GM19463 (cell line): ENCODE data around the gene KCNN3.
"Not testable (repeated sequence)": the region's sequence is repeated elsewhere in the genome, so short reads cannot be mapped to it uniquely, and the experiment has no call there.

Experiments
- ATAC-seq: cut with Tn5 transposase; IDR thresholded peaks from one replicate; pipeline ENCODE4 v1.9.1; 2021; ENCODE audit warnings: mild to moderate bottlenecking, moderate library complexity; ENCODE audit not compliant: unreplicated experiment

Gene KCNN3

DNA sequence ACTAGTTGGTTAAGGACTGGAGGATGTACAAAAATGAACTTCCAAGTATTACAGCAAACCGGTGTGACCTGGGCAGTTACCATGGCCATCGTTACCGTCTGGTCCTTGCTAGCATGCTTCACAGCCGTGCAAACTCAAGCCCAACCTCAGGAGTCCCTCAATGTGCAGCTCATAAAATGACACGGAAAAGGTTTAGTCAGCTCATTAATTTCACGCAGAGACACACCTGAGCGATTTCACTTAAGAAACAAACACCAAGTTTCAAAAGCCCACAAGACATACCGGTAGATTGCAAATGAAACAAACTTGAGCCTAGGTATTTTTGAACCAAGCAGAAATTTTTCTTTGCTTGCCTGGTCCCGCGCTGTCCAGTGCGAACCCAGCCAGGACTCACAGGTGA, 157.1 kb downstream of the KCNN3 start:
- no peak for ATAC-seq

DNA sequence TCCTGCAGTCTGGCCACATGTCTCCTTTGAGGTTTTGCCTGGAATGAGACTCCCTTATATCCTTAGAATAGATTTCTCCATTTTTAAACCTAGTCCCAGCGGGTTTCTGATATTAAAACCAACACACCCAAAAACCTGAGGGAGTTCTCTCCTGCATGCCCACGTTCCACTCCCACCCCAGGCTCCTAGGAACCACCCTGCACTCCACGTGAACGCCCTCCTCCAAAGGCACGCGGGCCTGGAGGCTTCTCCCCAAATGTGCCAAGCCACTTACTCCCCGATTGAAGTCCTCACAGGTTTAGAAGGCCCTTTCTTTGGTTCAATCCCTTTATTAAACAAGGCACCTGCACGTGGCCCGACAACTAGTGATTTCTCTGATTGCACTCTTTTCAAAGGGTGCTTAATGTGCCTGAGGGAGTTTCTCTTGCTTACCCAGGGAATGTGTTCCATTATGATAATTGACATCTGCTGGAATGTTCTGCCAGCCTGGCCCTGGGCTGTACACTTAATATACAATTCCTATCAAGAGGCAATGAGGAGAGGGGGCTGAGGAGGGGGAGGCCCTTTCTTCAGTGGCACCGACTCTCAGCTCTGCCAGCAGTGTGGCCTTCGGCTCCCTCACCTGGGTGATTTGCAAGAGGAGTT, 157.8 kb downstream of the KCNN3 start:
- no peak for ATAC-seq

DNA sequence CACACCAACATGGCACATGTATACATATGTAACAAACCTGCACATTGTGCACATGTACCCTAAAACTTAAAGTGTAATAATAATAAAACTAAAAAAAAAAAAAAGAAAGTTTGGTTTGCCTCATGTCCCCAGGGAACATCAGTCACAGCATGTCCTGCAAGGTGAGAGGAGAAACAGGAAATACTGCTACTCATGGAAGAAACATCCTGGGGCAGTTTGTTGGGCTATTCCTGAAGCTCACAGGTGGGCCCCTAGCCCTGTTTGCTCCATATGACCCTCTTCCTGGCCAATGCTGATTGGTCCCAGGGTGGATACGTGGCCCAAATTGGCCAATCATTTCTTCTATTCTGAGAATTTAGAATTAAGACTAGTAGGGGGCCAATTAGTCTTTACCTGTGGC, 158.7 kb downstream of the KCNN3 start:
- no peak for ATAC-seq

DNA sequence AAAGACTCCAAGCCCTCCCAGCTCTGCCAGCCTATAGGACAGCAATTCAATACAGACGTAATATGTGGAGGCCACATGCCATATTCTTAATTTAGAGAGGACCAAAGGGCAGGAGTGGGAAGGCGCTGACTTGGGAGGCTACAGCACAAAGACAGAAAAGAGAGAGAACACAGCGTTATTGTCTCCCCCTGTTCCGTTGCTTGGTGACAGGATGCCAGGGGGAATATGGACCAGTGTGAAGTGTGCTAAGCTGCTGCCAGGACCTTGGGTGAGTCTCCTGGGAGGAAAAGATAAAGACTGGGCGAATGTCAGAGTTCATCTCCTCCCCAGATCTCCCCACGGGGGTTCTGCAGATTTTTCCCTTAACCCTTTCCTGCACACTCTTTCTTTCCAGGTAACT, 160.0 kb downstream of the KCNN3 start:
- ATAC-seq: no peak

DNA sequence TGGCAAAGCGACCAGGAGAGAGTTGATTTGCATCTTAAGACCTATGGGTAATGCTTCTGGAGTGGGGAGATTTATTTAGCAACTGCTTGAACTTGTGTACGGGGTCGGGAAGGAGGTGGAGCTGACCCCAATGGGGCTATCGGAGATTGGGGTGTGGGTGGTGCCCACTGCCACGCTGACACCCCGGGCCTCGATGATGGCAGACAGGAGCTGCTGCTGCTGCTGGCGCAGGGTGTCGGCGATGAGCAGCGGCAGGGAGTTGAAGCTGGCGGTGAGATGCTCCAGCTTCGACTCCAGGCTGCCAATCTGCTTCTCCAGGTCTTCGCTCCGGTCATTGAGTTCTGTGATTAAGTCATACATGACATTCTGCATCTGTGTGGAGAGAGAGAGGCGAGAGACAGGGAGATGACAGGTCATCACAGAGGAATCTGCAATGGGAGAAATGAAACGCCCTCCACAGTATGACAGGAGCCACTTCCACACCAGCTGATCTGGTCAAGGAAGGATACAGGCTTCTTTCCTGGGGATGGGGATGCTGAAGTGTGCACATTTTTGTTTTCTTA, 162.1 kb downstream of the KCNN3 start:
- no peak for ATAC-seq

DNA sequence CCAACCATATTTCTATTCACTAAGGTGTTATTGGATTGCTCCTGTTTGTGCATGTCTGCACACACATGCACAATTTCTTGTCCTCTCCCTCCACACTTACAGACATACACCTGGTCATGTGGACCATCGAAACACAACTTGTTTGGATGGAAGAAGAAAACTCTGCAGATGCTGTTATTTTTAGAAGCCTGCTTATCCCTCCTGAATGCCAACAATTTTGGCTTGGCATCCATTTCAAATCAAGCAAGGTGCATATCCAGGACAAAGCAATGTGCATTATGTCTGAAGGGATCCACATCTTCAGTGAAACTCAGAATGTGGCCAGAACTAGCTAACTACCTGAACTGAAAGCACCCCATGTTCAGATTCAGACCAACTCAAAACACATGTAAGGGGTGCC, 163.2 kb downstream of the KCNN3 start:
- no peak for ATAC-seq

DNA sequence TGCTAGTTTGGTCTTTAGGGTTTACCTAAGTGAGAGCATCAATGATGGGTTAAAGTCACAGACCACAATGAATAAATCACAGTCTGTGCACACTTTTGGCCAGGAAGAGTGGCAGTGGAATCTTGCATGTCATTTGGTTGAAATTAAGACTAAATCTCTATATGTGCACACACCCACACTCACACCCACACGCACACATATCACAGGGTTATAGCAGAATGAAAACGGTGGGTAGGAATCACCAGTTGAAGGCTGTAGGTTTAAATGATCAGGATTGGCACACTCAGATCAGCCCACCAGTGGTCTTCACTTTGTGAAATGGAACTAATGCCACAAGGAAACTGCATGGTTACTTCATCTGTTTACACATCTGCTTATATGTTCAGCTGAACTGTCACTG, 164.5 kb downstream of the KCNN3 start:
- ATAC-seq: no peak

DNA sequence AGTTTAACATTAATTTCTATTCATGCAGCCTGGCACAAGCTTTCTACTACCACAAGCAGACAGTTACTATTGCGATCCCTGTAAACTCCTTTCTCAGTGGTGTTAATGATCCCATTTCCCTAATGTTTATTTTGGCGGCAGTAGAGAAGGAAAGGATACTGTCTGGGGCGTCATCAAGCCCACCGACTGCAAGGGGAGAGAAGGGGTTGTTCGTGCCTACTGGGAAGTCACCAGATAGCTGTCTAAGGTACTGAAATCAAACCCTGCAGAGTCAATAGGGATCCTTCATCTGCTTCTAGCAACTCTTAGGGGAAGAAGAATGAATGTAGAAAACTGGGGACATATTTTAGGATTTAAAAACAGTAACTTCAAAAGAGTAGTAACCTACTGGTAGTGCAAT, 166.9 kb downstream of the KCNN3 start:
- no peak for ATAC-seq

DNA sequence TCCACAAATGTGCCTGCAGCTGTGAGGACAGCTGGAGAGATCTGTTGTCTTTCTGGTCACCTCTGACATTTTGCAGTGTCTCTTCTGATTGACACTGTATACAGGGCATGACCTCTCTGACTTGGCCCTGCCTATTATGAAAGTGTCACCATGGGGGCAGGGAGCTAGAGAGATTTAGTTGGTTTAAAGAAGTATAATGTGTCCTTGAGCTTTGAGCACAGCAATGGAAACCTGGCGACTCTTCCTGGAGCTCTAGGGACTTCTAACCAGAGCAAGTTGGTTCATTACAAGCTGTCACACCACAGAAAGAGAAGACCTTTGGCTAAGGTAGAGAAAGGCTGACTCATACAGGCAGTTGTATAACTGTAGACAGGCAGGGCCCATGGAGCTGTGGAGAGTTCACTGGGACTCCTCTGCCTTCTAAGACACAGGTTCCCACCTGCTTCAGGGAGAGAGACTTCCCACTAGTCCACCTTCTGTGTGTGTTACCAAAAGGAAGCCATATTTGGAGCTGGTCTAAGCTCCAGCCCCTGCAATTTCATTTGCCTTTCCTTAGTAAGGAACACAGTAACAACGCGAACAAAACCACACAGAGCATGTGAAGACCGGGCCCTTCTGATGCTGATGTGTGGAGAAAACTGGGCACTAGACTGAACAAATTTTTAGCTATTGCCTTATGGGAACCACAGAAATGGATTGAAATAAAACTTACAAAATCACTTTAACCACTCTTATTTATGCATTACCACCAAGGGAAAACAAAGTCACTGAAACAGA, 171.6 kb downstream of the KCNN3 start:
- no peak for ATAC-seq

DNA sequence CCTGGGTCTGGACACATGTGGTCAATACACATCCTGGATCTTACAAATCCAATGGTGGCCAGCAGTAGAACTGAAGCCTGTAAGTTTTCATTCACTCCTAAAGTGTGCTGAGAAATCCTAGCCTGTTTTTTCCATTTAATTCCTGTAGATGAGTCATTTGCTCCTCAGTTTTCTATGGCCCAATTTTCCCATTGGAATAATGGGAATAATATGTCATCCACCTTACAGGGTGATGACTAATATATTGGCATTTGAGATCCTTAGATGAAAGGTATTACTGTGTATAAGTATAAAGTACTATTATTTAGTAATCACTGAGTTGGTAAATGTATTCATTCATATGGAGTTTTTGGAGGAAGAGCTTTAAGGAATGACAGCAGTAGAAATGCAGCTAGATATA, 172.4 kb downstream of the KCNN3 start:
- ATAC-seq: no peak

DNA sequence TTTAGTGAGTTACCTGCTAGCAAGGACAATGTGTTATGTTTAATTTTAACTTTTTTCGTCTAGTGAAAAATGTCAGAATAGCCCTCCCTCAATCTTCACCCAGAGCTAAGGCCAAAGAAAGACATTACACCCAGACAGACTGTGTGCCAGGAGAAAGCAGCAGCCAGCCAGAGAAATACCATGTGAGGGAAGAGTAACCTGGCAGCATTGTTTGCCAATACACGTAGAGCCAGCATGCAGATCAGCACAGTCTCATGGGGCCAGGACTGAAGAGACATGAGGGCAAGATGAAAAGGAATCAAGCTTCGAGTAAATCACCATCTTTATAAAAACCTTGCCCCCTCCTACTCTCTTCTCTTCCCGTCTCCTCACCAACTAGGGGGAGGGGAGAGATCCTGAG, 173.6 kb downstream of the KCNN3 start:
- no peak for ATAC-seq

DNA sequence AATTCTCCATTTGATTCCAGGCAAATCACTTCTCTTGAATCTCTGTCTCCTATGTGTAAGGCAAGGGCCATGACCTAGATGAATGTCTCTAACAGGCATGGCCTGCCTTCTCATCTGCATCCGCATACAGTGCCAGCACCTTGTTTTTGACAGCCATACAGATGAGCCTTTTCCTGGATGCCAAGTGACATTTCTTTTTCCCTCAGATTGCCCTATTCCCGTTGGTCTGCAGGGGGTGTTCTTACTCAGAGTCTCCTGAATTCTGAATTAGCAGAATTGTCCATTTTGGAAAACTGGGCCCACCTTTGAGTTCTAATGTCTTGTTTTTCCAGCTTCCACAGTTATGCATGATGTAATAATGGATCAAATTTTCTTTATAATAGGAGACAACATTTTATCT, 174.1 kb downstream of the KCNN3 start:
- no peak for ATAC-seq

DNA sequence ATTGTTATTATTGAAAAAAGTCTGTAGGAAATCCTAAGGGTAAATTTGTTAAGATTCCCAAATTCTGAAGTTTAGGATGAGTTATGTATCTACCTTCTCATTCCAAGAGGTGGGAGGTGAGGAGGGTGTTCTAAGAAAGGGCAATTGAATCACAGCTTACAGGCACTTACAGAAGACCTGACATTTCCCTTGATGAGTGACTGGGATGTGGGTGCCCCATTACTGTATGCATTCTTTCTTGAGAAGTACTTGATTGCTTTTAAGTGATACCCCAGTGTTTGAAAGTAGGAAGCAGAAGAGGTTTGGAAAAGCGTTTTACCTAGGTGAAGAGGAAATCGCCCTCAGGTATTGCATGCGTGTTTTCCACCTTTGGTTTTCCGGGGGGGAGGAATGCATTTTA, 175.1 kb downstream of the KCNN3 start:
- no peak for ATAC-seq

DNA sequence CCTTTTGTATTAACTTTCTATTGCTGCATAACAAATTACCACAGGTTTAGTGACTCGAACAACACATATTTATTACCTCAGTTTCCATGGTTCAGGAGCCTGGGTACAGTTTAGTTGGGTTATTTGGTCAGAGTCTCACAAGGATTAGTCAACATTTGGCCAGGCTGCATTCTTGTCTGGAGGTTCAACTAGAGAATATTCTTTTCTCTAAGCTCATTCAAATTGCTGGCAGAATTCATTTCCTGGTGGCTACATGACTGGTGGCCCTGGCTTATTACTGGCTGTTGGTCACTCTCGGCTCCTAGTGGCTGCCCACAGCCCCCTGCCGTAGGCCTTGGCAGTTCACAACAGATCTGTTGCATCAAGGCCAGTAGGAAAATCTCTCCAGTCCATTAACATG, 181.0 kb downstream of the KCNN3 start:
- ATAC-seq: no peak

DNA sequence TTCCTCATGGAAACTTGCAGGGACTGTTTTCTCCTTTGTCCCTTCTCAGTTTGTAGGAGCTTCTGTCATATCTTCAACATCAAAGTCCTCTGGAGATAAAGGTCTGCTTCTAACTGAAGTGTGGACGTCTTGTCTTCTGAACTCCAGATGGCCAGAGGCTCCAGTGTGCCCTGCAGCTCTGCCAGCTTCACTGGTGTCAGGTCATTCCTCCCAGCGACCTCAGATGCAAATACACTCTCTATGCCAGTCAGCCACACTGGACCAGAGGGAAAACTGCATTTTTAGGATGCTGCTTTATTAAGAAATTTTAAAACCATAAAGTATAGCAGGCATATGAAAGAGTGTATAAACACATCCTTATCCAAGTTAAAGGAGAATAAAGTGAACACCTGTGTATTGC, 183.6 kb downstream of the KCNN3 start:
- ATAC-seq: no peak

DNA sequence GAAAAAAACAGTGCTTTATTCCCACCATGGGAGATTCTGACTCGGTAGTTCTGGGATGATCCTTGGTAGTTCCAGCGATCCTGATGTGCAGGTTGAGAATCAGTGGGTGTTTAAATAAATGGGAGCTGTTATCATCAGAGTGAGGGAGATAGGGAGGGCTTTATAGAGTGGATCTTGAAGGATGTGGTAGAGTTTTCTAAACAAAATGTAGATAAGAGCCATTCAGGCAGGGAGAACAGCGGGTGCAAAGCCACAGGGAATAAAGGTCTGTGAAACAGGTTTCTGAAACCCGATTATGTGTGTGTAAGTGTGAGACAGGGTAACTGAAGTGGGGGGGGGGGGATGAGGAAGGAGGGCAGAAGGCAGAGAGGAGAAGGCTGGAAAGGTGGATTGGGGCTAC, 186.3 kb downstream of the KCNN3 start:
- ATAC-seq: no peak

DNA sequence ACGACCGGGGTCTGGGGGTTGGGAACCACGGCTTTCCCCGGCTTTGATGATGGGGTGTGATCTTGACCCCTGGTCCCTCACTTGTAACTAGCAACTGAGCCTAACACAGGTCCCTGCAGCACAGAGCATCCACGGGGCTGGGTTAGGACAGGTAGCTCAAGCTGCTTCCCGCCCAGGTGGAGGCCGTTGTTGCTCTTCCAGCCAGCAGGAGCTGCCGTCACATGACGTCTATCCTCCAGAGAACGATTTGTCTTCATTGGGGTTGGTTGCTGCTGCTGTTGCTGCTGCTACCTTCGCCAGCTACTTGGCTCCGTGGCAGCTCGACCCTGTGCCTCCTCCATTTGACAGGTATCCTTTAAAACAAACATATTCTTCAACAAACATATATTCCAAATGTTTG, 187.8 kb downstream of the KCNN3 start:
- ATAC-seq: no peak

DNA sequence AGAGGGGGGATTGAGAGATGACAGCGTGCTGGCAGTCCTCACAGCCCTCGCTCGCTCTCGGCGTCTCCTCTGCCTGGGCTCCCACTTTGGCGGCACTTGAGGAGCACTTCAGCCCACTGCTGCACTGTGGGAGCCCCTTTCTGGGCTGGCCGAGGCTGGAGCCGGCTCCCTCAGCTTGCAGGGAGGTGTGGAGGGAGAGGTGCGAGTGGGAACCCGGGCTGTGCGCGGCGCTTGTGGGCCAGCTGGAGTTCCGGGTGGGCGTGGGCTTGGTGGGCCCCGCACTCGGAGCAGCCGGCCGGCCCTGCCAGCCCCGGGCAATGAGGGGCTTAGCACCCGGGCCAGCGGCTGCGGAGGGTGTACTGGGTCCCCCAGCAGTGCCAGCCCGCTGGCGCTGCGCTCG, 192.2 kb downstream of the KCNN3 start:
- not testable (repeated sequence) for ATAC-seq

DNA sequence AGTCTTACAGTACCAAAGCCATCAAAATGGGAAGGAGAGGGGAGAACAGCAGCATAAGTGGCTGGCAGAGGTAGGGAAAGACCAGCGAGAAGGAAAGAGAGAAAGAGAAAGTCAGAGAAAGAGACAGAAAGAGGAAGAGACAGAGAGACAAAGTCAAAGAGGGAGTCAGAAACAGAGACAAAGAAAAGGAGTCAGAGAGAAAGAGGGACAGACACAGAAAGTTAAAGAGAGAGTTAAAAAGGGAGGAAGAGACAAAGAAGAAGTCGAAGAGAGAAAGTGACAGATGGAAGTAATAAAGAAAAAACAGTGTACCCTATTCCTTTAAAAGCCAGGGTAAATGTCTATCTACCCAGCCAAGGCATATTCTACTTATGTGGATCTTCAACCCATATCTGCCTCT, 193.2 kb downstream of the KCNN3 start:
- not testable (repeated sequence) for ATAC-seq

DNA sequence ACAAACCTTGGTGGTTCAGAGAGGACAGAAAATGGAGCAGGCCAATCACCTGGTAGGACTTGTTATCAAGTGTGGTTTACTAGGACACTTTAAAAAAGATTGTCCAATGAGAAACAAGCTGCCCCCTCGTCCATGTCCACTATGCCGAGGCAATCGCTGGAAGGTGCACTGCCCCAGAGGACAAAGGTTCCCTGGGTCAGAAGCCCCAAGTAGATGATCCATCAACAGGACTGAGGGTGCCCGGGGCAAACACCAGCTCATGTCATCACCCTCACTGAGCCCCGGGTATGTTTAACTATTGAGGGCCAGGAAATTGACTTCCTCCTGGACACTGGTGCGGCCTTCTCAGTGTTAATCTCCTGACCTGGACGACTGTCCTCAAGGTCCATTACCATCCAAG, 195.6 kb downstream of the KCNN3 start:
- not testable (repeated sequence) for ATAC-seq

DNA sequence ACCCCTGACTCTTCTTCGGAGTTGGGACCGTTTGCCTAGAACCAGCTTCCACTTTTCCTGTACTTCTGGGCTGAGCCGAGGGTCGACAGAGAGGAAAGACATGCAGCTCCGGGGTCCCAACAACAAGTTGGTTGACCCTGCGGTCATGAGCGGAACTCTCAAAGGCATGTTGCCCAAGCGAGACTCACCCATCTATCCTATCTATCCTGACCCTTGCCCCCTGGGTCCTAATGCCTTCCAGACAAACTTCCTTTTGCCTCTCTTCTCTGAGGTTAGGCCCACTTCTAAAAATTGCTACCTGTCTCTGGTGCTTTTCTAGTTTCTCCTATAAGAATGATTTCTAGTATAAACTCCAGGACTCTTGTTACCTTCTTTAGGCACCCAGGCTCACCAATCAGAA, 197.8 kb downstream of the KCNN3 start:
- ATAC-seq: not testable (repeated sequence)

DNA sequence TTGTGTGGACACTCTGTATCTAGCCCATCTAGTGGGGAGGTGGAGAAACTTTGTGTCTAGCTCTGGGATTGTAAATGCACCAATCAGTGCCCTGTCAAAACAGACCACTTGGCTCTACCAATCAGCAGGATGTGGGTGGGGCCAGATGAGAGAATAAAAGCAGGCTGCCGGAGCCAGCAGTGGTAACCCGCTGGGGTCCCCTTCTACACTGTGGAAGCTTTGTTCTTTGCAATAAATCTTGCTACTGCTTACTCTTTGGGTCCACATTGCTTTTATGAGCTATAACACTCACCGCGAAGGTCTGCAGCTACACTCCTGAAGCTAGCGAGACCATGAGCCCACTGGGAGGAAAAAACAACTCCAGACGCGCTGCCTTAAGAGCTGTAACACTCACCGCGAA, 198.7 kb downstream of the KCNN3 start:
- not testable (repeated sequence) for ATAC-seq
